Measurements from ENCODE around the gene SCAMP1. TPM values are rescaled to one million over a fixed set of nuclear protein-coding genes. Genes with fewer than 3 reads are reported as not detected.

SCAMP1 gene
- total and polyA plus RNA-seq, 2 of the 13 experiments (the other 11 are each of a cell fraction or from before 2014, with no cell fraction given), result 18.2 to 33.7 TPM

- H3K4me3 ChIP-seq (replicated peaks in 1 of 3; ENCODE audit: insufficient read depth in 1 of 3, low read depth in 2 of 3, low read length in 3 of 3), result no peak overlapping the region
- ChIA-PET CTCF (ENCODE audit: low intra/inter-chr PET ratio, low total read pairs) (no interaction called here), POLR2A (no interaction called here)
- 13% methylated on average over 5 of the region's 5 CpGs for WGBS (ENCODE audit: low lambda C conversion rate)
- in situ Hi-C loops (cut with HindIII; ENCODE audit: extremely low pct_ligation_motif_present, low pct_unique_long_range_greater_than_20kb), result no loop called here
- no peak for DNase-seq (ENCODE audit: low spot score)
- no peak for FAIRE-seq
- ATAC-seq, result peak; percentile 58
- H3K27ac ChIP-seq (ENCODE audit: extremely low read length, insufficient read depth, low read length), result no peak overlapping the region
- no TSS peak for BruUV-seq (replicated peaks)
- no peaks in the 10 kb centered on the region for H3K36me3 ChIP-seq (replicated peaks in 1 of 2; ENCODE audit: control insufficient read depth in 1 of 2, insufficient read depth in 2 of 2, low read length in 2 of 2)
- H3K9ac ChIP-seq (ENCODE audit: insufficient read depth, low read depth, low read length), result no peak overlapping the region
- H3K4me1 ChIP-seq (ENCODE audit: insufficient read depth, low read length), result peaks cover 12% of the 10 kb centered on the region; the same call in 1 of the 2 replicates
- peaks cover 5% of the 10 kb centered on the region; the same call in 1 of the 2 replicates for H3K9me3 ChIP-seq (ENCODE audit: low read length)
- H3K27me3 ChIP-seq (ENCODE audit: control insufficient read depth in 1 of 2, insufficient read depth in 2 of 2, low read length in 2 of 2), result no peaks in the 10 kb centered on the region
- TF ChIP-seq MTA1 (CRISPR knock-in tag; IDR thresholded peaks at IDR 0.05; ENCODE audit: borderline replicate concordance), result no peak
- no peak for TF ChIP-seq JUND (CRISPR knock-in tag; IDR thresholded peaks at IDR 0.05)
- peak; percentile 56 for TF ChIP-seq HNF4A (CRISPR knock-in tag; IDR thresholded peaks at IDR 0.05)
- 0 out of 2 replicates have a peak, but pooled peaks have one; percentile 41 for TF ChIP-seq ZNF644 (CRISPR knock-in tag; IDR thresholded peaks at IDR 0.05; ENCODE audit: low read depth)
- TF ChIP-seq ZBTB26 (CRISPR knock-in tag; IDR thresholded peaks at IDR 0.05; ENCODE audit: borderline replicate concordance), result no peak
- TF ChIP-seq ZNF414 (CRISPR knock-in tag; IDR thresholded peaks at IDR 0.05), result no peak
- no peak for TF ChIP-seq TIGD3 (CRISPR knock-in tag; IDR thresholded peaks at IDR 0.05; ENCODE audit: borderline replicate concordance)
- no peak for TF ChIP-seq IRF1 (CRISPR knock-in tag; IDR thresholded peaks at IDR 0.05; ENCODE audit: low read depth)
- TF ChIP-seq ZMYM4 (CRISPR knock-in tag; IDR thresholded peaks at IDR 0.05), result peak; percentile 46; the same call in 1 of the 2 replicates
- no peak for TF ChIP-seq ZSCAN29 (CRISPR knock-in tag; conservative IDR thresholded peaks at IDR 0.05)
- no peak for TF ChIP-seq CREB1 (IDR thresholded peaks at IDR 0.05)
- TF ChIP-seq CREB1 (CRISPR knock-in tag; IDR thresholded peaks at IDR 0.05), result no peak
- TF ChIP-seq PRDM15 (CRISPR knock-in tag; IDR thresholded peaks at IDR 0.05), result no peak
- no peak for TF ChIP-seq TFDP1 (CRISPR knock-in tag; IDR thresholded peaks at IDR 0.05; ENCODE audit: borderline replicate concordance)
- H2AFZ ChIP-seq (ENCODE audit: low read length), result peak overlapping the region; percentile 3
- intact Hi-C loops (cut with micrococcal nuclease; ENCODE audit: unreplicated experiment), result no loop called here
- H3K79me2 ChIP-seq (ENCODE audit: insufficient read depth, low read length), result no peaks in the 10 kb centered on the region
- H4K20me1 ChIP-seq (ENCODE audit: insufficient read depth, low read length), result no peaks in the 10 kb centered on the region
- H3K4me2 ChIP-seq (ENCODE audit: low read depth, low read length), result peak overlapping the region; percentile 54
Observed at GRCh38 chr5:78339617-78340436, 20.6 kb upstream of the SCAMP1 start.

Measured in HepG2 (cell line).